CD14-positive monocyte (primary cell): ENCODE results near the gene CD44. TPM values are rescaled to one million over a fixed set of nuclear protein-coding genes. Genes with fewer than 3 reads are reported as not detected.
A peak's percentile ranks its signal among the peaks of the same experiment; 100 is the strongest.
"Not testable (repeated sequence)": the region's sequence is repeated elsewhere in the genome, so short reads cannot be mapped to it uniquely, and the experiment has no call there.

Source experiments
- DNase-seq, 3 donors: peaks; one replicate each; pipeline ENCODE4 v3.0.0-alpha.2; 2011 to 2022
- H2AFZ ChIP-seq: 2 replicates; pipeline ENCODE4 v1.6.0; 2012; ENCODE audit warnings: mild to moderate bottlenecking, low read depth, low read length, inconsistent platforms; ENCODE audit not compliant: insufficient read depth, poor library complexity, severe bottlenecking
- H3K27ac ChIP-seq, 2 donors: 1 replicate in 1 of 2; 2 replicates in 1 of 2; pipeline ENCODE4 v1.5.1; 2012 to 2013; ENCODE audit warnings: low read length in 2 of 2, control low read depth in 1 of 2, inconsistent platforms in 1 of 2, low read depth in 1 of 2, mild to moderate bottlenecking in 1 of 2
- H3K27me3 ChIP-seq, 2 donors: one replicate each; pipeline versions ENCODE4 v1.6.0 to v1.6.1; 2011 to 2013; ENCODE audit warnings: low read length in 2 of 2; ENCODE audit not compliant: control insufficient read depth in 2 of 2, insufficient read depth in 2 of 2
- H3K36me3 ChIP-seq, 2 donors: replicated peaks in 1 of 2; 1 replicate in 1 of 2; 2 replicates in 1 of 2; pipeline versions ENCODE4 v1.5.1 to v1.6.1; 2012 to 2013; ENCODE audit warnings: low read length in 2 of 2, control low read depth in 1 of 2, inconsistent platforms in 1 of 2, mild to moderate bottlenecking in 1 of 2; ENCODE audit not compliant: insufficient read depth in 2 of 2, control insufficient read depth in 1 of 2
- H3K4me1 ChIP-seq, 2 donors: 1 replicate in 1 of 2; 2 replicates in 1 of 2; pipeline versions ENCODE4 v1.5.1 to v1.6.1; 2012 to 2013; ENCODE audit warnings: low read length in 2 of 2, control low read depth in 1 of 2, inconsistent platforms in 1 of 2, mild to moderate bottlenecking in 1 of 2, moderate library complexity in 1 of 2; ENCODE audit not compliant: insufficient read depth in 2 of 2, control insufficient read depth in 1 of 2
- H3K4me2 ChIP-seq: replicated peaks from 2 replicates; pipeline ENCODE3; 2012; ENCODE audit warnings: low read length, moderate library complexity, mild to moderate bottlenecking; ENCODE audit not compliant: poor library complexity, severe bottlenecking; ENCODE audit errors: extremely low read depth
- H3K4me3 ChIP-seq, 3 experiments: fragments of 200-600 bp in 1 of 3; sonication (generic) in 1 of 3; replicated peaks in 1 of 3; 1 replicate in 2 of 3; 2 replicates in 1 of 3; pipeline ENCODE4 v1.5.1; 2011 to 2013; ENCODE audit warnings: low read length in 3 of 3, mild to moderate bottlenecking in 3 of 3, control low read depth in 2 of 3, low read depth in 2 of 3, inconsistent platforms in 1 of 3, moderate library complexity in 1 of 3
- H3K79me2 ChIP-seq: 2 replicates; pipeline ENCODE4 v1.6.0; 2012; ENCODE audit warnings: mild to moderate bottlenecking, control low read depth, inconsistent platforms, low read length, moderate library complexity; ENCODE audit not compliant: insufficient read depth
- H3K9ac ChIP-seq: 2 replicates; pipeline ENCODE4 v1.6.0; 2017; ENCODE audit warnings: low read length, mild to moderate bottlenecking; ENCODE audit not compliant: insufficient read depth, poor library complexity, severe bottlenecking
- H3K9me3 ChIP-seq, 2 donors: replicated peaks in 1 of 2; 1 replicate in 1 of 2; 2 replicates in 1 of 2; pipeline versions ENCODE4 v1.5.1 to v1.6.1; 2012 to 2013; ENCODE audit warnings: low read length in 2 of 2, control low read depth in 1 of 2; ENCODE audit not compliant: control insufficient read depth in 1 of 2, insufficient read depth in 1 of 2
- H4K20me1 ChIP-seq: 2 replicates; pipeline ENCODE4 v1.6.0; 2012; ENCODE audit warnings: mild to moderate bottlenecking, low read length, control low read depth, moderate library complexity; ENCODE audit not compliant: insufficient read depth
- H3K27ac Mint-ChIP-seq, 7 donors: one replicate each; pipeline ENCODE4 v1.8.0; 2020; ENCODE audit warnings: mild to moderate bottlenecking in 7 of 7, mixed read lengths in 7 of 7, moderate library complexity in 6 of 7, inconsistent platforms in 2 of 7
- H3K27me3 Mint-ChIP-seq, 3 donors: one replicate each; pipeline ENCODE4 v1.8.0; 2021 to 2022; ENCODE audit warnings: low read depth in 3 of 3, mild to moderate bottlenecking in 3 of 3, mixed read lengths in 3 of 3, moderate library complexity in 3 of 3, inconsistent platforms in 1 of 3
- H3K36me3 Mint-ChIP-seq, 2 donors: one replicate each; pipeline ENCODE4 v1.8.0; 2020; ENCODE audit warnings: mixed read lengths in 2 of 2, inconsistent platforms in 1 of 2, mild to moderate bottlenecking in 1 of 2
- H3K4me1 Mint-ChIP-seq: one replicate; pipeline ENCODE4 v1.8.0; 2020; ENCODE audit warnings: mild to moderate bottlenecking, mixed read lengths
- H3K4me3 Mint-ChIP-seq, 2 donors: one replicate each; pipeline ENCODE4 v1.8.0; 2020; ENCODE audit warnings: mild to moderate bottlenecking in 2 of 2, mixed read lengths in 2 of 2, moderate library complexity in 1 of 2
- H3K9me3 Mint-ChIP-seq, 7 donors: one replicate each; pipeline ENCODE4 v1.8.0; 2020 to 2022; ENCODE audit warnings: mixed read lengths in 7 of 7, mild to moderate bottlenecking in 6 of 7, moderate library complexity in 6 of 7, inconsistent platforms in 2 of 7
- WGBS: methylation state at CpG from one replicate; pipeline ENCODE4 v1.1.5; 2013; ENCODE audit warnings: missing lambda C conversion rate; ENCODE audit not compliant: insufficient coverage; 5-methylcytosine and 5-hydroxymethylcytosine counted together
- intact Hi-C, 2 donors: fragments of 100-400 bp; cut with micrococcal nuclease; formaldehyde crosslinking; loops; one replicate each; pipeline versions ENCODE4 v1.15.0 to v1.15.1; 2023
- polyA plus RNA-seq, 3 donors: library from polyadenylated mRNA; depleted of rRNA in 1 of 3; unstranded in 2 of 3; stranded (reverse) in 1 of 3; fragments of 300-500 nt in 2 of 3; fragments of >200 nt in 1 of 3; fragmentation: Illumina TruSeq in 2 of 3; gene quantifications; 1 replicate in 2 of 3; 2 replicates in 1 of 3; pipeline ENCODE4 v1.2.3, GENCODE V29; 2012 to 2021
- TF ChIP-seq, protein P1 (sequence below): fragments of 200-600 bp; IDR thresholded peaks from one replicate; pipeline ENCODE4 v1.8.0; 2022; ENCODE audit warnings: antibody characterized with exemption, mild to moderate bottlenecking

Gene CD44
- polyA plus RNA-seq, 3 donors: 415 to 866 (median 531) TPM

DNA sequence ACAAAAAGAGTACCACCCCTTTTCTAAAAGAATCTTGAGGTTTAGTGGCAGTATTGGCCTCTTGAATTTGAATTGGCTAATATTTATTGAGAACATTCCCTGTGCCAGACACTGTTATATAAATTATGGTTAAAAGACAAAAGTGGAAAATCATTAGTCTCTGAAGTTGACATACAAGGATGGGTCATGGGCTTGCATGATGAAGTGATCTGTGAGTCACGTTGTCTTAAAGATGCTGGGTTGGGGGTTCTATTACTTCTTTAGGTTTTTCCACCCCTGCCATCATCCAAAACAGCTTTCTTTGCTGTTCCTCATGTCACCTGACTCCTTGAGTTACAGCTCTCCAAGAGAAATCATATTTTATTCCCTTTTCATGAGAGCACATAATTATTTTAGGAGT lies 85.0 kb downstream of the CD44 start:
- peaks cover 0 to 3% (median 0%) of the 10 kb centered on the region in 3 donors for H3K27me3 Mint-ChIP-seq
- H3K4me1 Mint-ChIP-seq: peaks cover 40% of the 10 kb centered on the region
- Histone ChIP-seq H3K36me3 (peaks cover 65 to 80% of the 10 kb centered on the region in 2 donors), H3K27ac (peak overlapping the region in 1 of 2 donors; percentile 89), H3K4me1 (peaks cover 40 to 43% of the 10 kb centered on the region in 2 donors), H4K20me1 (no peaks in the 10 kb centered on the region), H3K4me2 (no peak overlapping the region), H3K9me3 (no peaks in the 10 kb centered on the region), H3K4me3 (no peak overlapping the region), H2AFZ (no peak overlapping the region), H3K27me3 (no peaks in the 10 kb centered on the region), H3K9ac (no peak overlapping the region), H3K79me2 (peaks cover 9% of the 10 kb centered on the region)
- WGBS: no CpG with 5 or more reads among the region's 1 CpG
- H3K4me3 Mint-ChIP-seq: no peak overlapping the region
- peaks cover 78 to 97% of the 10 kb centered on the region in 2 donors for H3K36me3 Mint-ChIP-seq
- intact Hi-C loops: no loop called here
- peak overlapping the region in 2 of 7 donors; percentile 25 to 50 for H3K27ac Mint-ChIP-seq
- no peaks in the 10 kb centered on the region for H3K9me3 Mint-ChIP-seq
- TF ChIP-seq, protein P1, sequence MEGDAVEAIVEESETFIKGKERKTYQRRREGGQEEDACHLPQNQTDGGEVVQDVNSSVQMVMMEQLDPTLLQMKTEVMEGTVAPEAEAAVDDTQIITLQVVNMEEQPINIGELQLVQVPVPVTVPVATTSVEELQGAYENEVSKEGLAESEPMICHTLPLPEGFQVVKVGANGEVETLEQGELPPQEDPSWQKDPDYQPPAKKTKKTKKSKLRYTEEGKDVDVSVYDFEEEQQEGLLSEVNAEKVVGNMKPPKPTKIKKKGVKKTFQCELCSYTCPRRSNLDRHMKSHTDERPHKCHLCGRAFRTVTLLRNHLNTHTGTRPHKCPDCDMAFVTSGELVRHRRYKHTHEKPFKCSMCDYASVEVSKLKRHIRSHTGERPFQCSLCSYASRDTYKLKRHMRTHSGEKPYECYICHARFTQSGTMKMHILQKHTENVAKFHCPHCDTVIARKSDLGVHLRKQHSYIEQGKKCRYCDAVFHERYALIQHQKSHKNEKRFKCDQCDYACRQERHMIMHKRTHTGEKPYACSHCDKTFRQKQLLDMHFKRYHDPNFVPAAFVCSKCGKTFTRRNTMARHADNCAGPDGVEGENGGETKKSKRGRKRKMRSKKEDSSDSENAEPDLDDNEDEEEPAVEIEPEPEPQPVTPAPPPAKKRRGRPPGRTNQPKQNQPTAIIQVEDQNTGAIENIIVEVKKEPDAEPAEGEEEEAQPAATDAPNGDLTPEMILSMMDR: no peak
- DNase-seq: no peak

- Histone ChIP-seq H3K27me3 (no peaks in the 10 kb centered on the region), H3K36me3 (peaks cover 66 to 80% of the 10 kb centered on the region in 2 donors), H2AFZ (no peak overlapping the region), H3K4me3 (no peak overlapping the region), H3K4me1 (peaks cover 43 to 46% of the 10 kb centered on the region in 2 donors), H4K20me1 (no peaks in the 10 kb centered on the region), H3K27ac (peak overlapping the region in 1 of 2 donors; percentile 89), H3K4me2 (no peak overlapping the region), H3K9ac (no peak overlapping the region), H3K79me2 (peaks cover 10% of the 10 kb centered on the region), H3K9me3 (no peaks in the 10 kb centered on the region)
- intact Hi-C loops: loop anchor here in 1 of 2 donors (5.0 kb wide), 1 partner anchor 111 kb away; no protein-coding TSS in a partner anchor
- no peaks in the 10 kb centered on the region for H3K27me3 Mint-ChIP-seq
- H3K36me3 Mint-ChIP-seq: peaks cover 82 to 97% of the 10 kb centered on the region in 2 donors
- TF ChIP-seq, protein P1: no peak
- DNase-seq: no peak
- WGBS: 57% methylated on average over 1 of the region's 3 CpGs
- no peaks in the 10 kb centered on the region for H3K9me3 Mint-ChIP-seq
- H3K4me1 Mint-ChIP-seq: peaks cover 43% of the 10 kb centered on the region
- H3K27ac Mint-ChIP-seq: peak overlapping the region; percentile 95 to 99 (median 98)
- H3K4me3 Mint-ChIP-seq: no peak overlapping the region
Observed at GRCh38 chr11:35225946-35226520, 87.1 kb downstream of the CD44 start.

DNA sequence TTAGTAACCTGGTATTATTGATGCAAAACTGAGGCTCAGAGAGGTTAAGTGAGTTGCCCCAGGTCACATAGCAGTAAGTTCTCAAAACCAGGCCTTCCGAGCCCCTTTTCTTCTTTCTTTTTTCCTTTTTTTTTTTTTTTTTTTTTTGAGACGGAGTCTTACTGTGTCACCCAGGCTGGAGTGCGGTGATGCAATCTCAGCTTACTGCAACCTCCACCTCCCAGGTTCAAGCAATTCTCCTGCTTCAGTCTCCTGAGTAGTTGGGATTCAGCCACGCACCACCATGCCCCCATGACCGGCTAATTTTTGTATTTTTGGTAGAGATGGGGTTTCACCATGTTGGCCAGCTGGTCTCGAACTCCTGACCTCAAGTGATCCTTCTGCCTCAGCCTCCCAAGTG lies 87.8 kb downstream of the CD44 start:
- Histone ChIP-seq H3K79me2 (peaks cover 10% of the 10 kb centered on the region), H3K4me1 (peaks cover 43 to 46% of the 10 kb centered on the region in 2 donors), H3K36me3 (peaks cover 66 to 80% of the 10 kb centered on the region in 2 donors), H3K27ac (peak overlapping the region; percentile 86 to 89)
- Mint-ChIP-seq H3K4me1 (peaks cover 43% of the 10 kb centered on the region), H3K27ac (peak overlapping the region; percentile 95 to 99 (median 98)), H3K36me3 (peaks cover 84 to 97% of the 10 kb centered on the region in 2 donors)
- H3K4me3 Mint-ChIP-seq, H3K9ac ChIP-seq, H3K4me2 ChIP-seq, H3K27me3 ChIP-seq, H3K9me3 ChIP-seq, H3K27me3 Mint-ChIP-seq, H3K9me3 Mint-ChIP-seq, H3K4me3 ChIP-seq, H2AFZ ChIP-seq, H4K20me1 ChIP-seq: not testable (repeated sequence)
- intact Hi-C loops: loop anchor here in 1 of 2 donors (5.0 kb wide), 1 partner anchor 111 kb away; no protein-coding TSS in a partner anchor
- peak; percentile 12 to 48 (median 47) for DNase-seq
- WGBS: 88% methylated on average over 1 of the region's 6 CpGs
